LNCaP clone FGC (cell line): Measurements from ENCODE around the gene PCNT.

ENCODE experiments used
- DNase-seq: peaks from one replicate; pipeline ENCODE4 v3.0.0-alpha.2; 2011; ENCODE audit warnings: low read depth
- H3K4me3 ChIP-seq: 2 replicates; pipeline ENCODE4 v1.5.1; 2011; ENCODE audit warnings: mild to moderate bottlenecking, low read depth, low read length, control low read depth
- TF ChIP-seq, protein P1 (sequence below): IDR thresholded peaks from 2 replicates; pipeline ENCODE4 v1.5.1; 2012; ENCODE audit warnings: mild to moderate bottlenecking; ENCODE audit not compliant: control insufficient read depth, insufficient read depth; ENCODE audit errors: extremely low read depth

Gene PCNT

DNA sequence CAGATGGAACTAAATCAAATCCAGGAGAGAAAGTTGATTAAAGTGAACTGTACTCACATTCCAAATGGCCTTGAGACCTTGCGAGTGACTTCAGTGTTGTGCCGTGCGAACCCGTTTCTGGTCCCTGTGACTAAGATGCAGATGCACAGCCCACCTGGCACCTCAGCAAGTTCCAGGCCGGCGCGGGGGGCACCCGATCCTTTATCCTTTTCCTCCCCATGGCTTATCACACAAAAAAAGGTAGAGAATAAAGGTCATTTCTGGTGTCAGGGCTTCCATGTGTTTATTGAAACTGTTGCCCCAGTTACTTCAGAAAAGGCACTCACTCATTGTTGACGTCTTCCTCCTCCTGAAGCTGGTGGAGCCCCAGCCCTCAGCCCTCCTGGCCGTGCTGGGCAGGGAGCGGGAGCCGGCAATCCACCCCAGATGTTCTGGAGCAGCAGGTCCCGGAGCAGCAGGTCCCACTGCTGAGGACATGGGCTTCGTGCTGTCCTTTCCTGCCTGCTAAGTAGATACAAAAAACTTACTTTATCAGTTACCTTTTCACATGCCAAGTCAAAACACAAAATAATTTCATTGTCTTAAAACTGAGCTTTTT, 53.0 kb downstream of the PCNT start:
- no peak for DNase-seq
- TF ChIP-seq, protein P1, sequence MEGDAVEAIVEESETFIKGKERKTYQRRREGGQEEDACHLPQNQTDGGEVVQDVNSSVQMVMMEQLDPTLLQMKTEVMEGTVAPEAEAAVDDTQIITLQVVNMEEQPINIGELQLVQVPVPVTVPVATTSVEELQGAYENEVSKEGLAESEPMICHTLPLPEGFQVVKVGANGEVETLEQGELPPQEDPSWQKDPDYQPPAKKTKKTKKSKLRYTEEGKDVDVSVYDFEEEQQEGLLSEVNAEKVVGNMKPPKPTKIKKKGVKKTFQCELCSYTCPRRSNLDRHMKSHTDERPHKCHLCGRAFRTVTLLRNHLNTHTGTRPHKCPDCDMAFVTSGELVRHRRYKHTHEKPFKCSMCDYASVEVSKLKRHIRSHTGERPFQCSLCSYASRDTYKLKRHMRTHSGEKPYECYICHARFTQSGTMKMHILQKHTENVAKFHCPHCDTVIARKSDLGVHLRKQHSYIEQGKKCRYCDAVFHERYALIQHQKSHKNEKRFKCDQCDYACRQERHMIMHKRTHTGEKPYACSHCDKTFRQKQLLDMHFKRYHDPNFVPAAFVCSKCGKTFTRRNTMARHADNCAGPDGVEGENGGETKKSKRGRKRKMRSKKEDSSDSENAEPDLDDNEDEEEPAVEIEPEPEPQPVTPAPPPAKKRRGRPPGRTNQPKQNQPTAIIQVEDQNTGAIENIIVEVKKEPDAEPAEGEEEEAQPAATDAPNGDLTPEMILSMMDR = no peak
- no peak overlapping the region for H3K4me3 ChIP-seq

DNA sequence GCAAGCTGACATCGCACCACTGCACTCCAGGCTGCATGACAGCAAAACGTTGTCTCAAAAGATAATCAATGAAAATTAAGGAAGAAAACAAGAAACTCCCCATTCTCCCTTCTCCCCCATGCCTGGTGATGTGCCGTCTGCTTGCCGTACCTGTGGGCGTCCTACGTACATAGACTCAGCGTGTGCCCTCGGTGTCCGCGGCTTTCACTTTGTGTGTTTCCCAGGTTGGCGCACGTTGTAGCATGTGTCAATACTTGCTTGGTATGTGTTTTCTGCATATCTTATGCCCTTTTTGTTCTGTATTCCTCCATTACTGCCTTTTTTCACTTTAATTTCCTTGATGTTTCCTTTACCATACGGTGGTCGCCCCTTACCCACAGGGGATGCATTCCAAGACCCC, 53.8 kb downstream of the PCNT start:
- DNase-seq = no peak
- H3K4me3 ChIP-seq = no peak overlapping the region

DNA sequence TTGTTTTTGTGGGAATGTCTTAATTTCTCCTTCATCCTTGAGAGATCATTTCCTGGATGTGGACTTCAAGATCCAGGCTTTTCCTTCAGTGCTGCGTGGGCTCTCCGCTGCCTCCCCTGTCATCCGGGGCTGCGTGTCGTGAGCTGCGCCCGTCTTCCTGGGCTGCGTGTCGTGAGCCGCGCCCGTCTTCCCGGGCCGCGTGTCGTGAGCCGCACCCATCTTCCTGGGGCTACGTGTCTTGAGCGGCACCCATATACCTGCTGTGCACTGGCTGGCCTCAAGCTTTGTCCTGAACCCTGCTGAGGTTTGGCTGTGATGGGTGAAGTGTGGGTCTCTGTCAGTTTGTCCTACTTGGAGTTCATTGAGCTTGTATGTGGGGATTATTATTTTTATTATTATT, 55.1 kb downstream of the PCNT start:
- H3K4me3 ChIP-seq = no peak overlapping the region
- TF ChIP-seq, protein P1 = no peak
- no peak for DNase-seq

More for the DNA sequence above, 53.8 kb downstream of the PCNT start:
- TF ChIP-seq, protein P1 = no peak

DNA sequence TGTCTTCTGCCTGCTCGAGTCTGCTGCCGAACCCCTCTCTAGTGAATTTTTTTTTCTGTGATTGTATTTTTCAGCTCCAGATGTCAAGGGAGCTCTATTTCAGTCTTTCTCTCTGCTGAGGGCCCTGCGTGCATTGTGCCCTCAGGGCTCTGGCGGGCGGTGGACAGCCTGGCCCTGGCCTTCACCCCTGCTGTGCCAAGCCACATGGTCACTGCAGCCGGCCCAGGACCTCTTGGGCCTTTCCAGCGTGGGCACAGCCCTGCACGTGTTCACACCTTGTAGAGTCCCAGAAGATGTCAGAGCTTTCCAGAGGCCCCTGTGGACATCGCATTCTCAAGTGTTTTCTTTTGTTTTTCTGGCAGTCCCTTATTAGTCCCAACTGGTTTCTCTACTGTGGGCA, 55.7 kb downstream of the PCNT start:
- TF ChIP-seq, protein P1 = no peak
- no peak for DNase-seq
- no peak overlapping the region for H3K4me3 ChIP-seq

DNA sequence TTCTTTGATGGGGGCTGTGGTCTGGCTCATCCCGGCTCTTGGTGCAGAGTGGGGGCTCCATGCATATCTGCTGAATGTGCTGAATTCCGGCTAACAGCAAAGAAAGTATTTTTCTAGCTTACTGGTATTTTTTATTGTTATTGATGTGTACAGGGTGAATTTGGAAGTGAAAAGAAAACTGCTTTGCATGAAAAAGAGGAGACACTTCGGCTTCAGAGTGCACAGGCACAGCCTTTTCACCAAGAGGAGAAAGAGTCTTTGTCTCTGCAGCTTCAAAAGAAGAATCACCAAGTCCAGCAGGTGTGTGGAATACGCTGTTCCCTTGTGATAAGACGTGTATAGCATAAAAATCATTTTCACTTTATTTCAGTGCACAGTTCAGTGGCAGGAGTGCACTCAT, 57.6 kb downstream of the PCNT start:
- TF ChIP-seq, protein P1 = no peak
- H3K4me3 ChIP-seq = no peak overlapping the region
- no peak for DNase-seq

DNA sequence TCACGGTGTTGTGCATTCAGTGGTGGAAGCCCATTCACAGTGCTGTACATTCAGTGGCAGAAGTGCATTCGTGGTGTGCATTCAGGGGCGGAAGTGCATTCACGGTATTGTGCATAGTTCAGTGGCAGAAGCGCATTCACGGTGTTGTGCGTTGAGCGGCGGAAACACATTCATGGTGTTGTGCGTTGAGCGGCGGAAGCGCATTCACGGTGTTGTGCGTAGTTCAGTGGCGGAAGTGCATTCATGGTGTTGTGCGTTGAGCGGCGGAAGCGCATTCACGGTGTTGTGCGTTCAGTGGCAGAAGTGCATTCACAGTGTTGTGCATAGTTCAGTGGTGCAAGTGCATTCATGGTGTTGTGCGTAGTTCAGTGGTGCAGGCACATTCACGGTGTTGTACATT, 60.6 kb downstream of the PCNT start:
- TF ChIP-seq, protein P1 = no peak
- no peak overlapping the region for H3K4me3 ChIP-seq
- no peak for DNase-seq
